Endodermal cell (in vitro differentiated cells): ENCODE results near the gene RSPO3. TPM values are rescaled to one million over a fixed set of nuclear protein-coding genes. Genes with fewer than 3 reads are reported as not detected.

Source experiments
- DNase-seq: peaks from one replicate; pipeline ENCODE4 v3.0.0-alpha.2; 2017
- H3K27ac ChIP-seq: 2 replicates; pipeline ENCODE4 v1.5.1; 2013; ENCODE audit warnings: mild to moderate bottlenecking, low read depth, low read length, moderate library complexity
- H3K27me3 ChIP-seq: 2 replicates; pipeline ENCODE4 v1.6.1; 2013; ENCODE audit warnings: mild to moderate bottlenecking, low read length, moderate library complexity; ENCODE audit not compliant: insufficient read depth, control insufficient read depth, poor library complexity, severe bottlenecking
- H3K36me3 ChIP-seq: 2 replicates; pipeline ENCODE4 v1.7.0; 2013; ENCODE audit warnings: mild to moderate bottlenecking, low read length, moderate library complexity; ENCODE audit not compliant: control insufficient read depth, insufficient read depth
- H3K4me1 ChIP-seq: one replicate; pipeline ENCODE4 v1.7.0; 2013; ENCODE audit warnings: low read length; ENCODE audit not compliant: control insufficient read depth, insufficient read depth
- H3K4me3 ChIP-seq: 2 replicates; pipeline ENCODE4 v1.5.1; 2013; ENCODE audit warnings: mild to moderate bottlenecking, low read length, moderate library complexity
- H3K9ac ChIP-seq: 2 replicates; pipeline ENCODE4 v1.6.1; 2013; ENCODE audit warnings: mild to moderate bottlenecking, low read length, moderate library complexity; ENCODE audit not compliant: poor library complexity, severe bottlenecking; ENCODE audit errors: extremely low read depth
- H3K9me3 ChIP-seq: 2 replicates; pipeline ENCODE4 v1.6.1; 2013; ENCODE audit warnings: mild to moderate bottlenecking, low read length, moderate library complexity; ENCODE audit not compliant: control insufficient read depth
- H3K27ac Mint-ChIP-seq: 2 replicates; pipeline ENCODE4 v1.8.0; 2020; ENCODE audit warnings: mixed read lengths
- H3K27me3 Mint-ChIP-seq: 2 replicates; pipeline ENCODE4 v1.8.0; 2021; ENCODE audit warnings: mild to moderate bottlenecking, mixed read lengths; ENCODE audit not compliant: insufficient read depth
- H3K36me3 Mint-ChIP-seq: 2 replicates; pipeline ENCODE4 v1.8.0; 2020; ENCODE audit warnings: low read depth, mixed read lengths
- H3K4me1 Mint-ChIP-seq: 2 replicates; pipeline ENCODE4 v1.8.0; 2020; ENCODE audit warnings: mixed read lengths
- H3K4me3 Mint-ChIP-seq: 2 replicates; pipeline ENCODE4 v1.8.0; 2020; ENCODE audit warnings: mild to moderate bottlenecking, moderate library complexity, mixed read lengths
- H3K9me3 Mint-ChIP-seq: 2 replicates; pipeline ENCODE4 v1.8.0; 2020; ENCODE audit warnings: mild to moderate bottlenecking, mixed read lengths
- CTCF ChIP-seq: fragments of 200-600 bp; sonication (generic); conservative IDR thresholded peaks from 2 replicates; pipeline ENCODE4 v1.5.0; 2021; ENCODE audit warnings: antibody characterized with exemption, mild to moderate bottlenecking
- WGBS, 2 experiments: methylation state at CpG; one replicate each; pipeline versions ENCODE4 v1.1.5 to v1.1.7; 2013; ENCODE audit warnings: missing lambda C conversion rate in 2 of 2, mixed read lengths in 1 of 2; ENCODE audit not compliant: insufficient coverage in 1 of 2, insufficient read length in 1 of 2; 5-methylcytosine and 5-hydroxymethylcytosine counted together
- total RNA-seq, 2 donors: library from RNA; stranded (reverse); fragmentation: NEBNext Ultra II Directional in 1 of 2; extraction: Animal tissue kit (Norgen Biotek cat#: 25700) in 1 of 2; gene quantifications; 2 replicates in 1 of 2; 3 replicates in 1 of 2; pipeline ENCODE4 v1.2.1, GENCODE V29; 2021

RSPO3 gene
- total RNA-seq, 2 donors from 2014 or later: 0.20 to 0.31 TPM

- TF ChIP-seq CTCF: no peak
- H3K4me3 ChIP-seq: no peak overlapping the region
- H3K27me3 Mint-ChIP-seq: no peaks in the 10 kb centered on the region
- no peak overlapping the region for H3K27ac Mint-ChIP-seq
- DNase-seq: no peak
- H3K9ac ChIP-seq: no peak overlapping the region
- no peaks in the 10 kb centered on the region for H3K36me3 Mint-ChIP-seq
- no peaks in the 10 kb centered on the region for H3K27me3 ChIP-seq
- no peaks in the 10 kb centered on the region for H3K9me3 ChIP-seq
- WGBS, 2 experiments: 86% methylated on average over 2 of the region's 2 CpGs; no CpG with 5 or more reads in 1 of the 2 experiments
- H3K4me3 Mint-ChIP-seq: no peak overlapping the region
- H3K4me1 ChIP-seq: no peaks in the 10 kb centered on the region
- H3K36me3 ChIP-seq: no peaks in the 10 kb centered on the region
- H3K9me3 Mint-ChIP-seq: no peaks in the 10 kb centered on the region
- H3K27ac ChIP-seq: no peak overlapping the region
- H3K4me1 Mint-ChIP-seq: no peaks in the 10 kb centered on the region
Observed at GRCh38 chr6:127201321-127201720, 82.8 kb downstream of the RSPO3 start.

- Mint-ChIP-seq H3K9me3 (no peaks in the 10 kb centered on the region), H3K4me1 (no peaks in the 10 kb centered on the region)
- H3K27me3 ChIP-seq: no peaks in the 10 kb centered on the region
Observed at GRCh38 chr6:127202676-127203075, 84.2 kb downstream of the RSPO3 start.

GRCh38 chr6:127204281-127204680, 85.8 kb downstream of the RSPO3 start:
- Histone ChIP-seq H3K4me1 (no peaks in the 10 kb centered on the region), H3K36me3 (no peaks in the 10 kb centered on the region), H3K9ac (no peak overlapping the region), H3K9me3 (no peaks in the 10 kb centered on the region), H3K27me3 (no peaks in the 10 kb centered on the region), H3K4me3 (no peak overlapping the region), H3K27ac (no peak overlapping the region)
- Mint-ChIP-seq H3K27me3 (no peaks in the 10 kb centered on the region), H3K27ac (no peak overlapping the region), H3K4me1 (no peaks in the 10 kb centered on the region), H3K4me3 (no peak overlapping the region), H3K36me3 (no peaks in the 10 kb centered on the region), H3K9me3 (no peaks in the 10 kb centered on the region)
- no peak for DNase-seq
- whole genome bisulfite sequencing, 2 experiments: 71 to 98% methylated on average over 1 of the region's 1 CpG
- TF ChIP-seq CTCF: no peak

More at GRCh38 chr6:127202676-127203075, 84.2 kb downstream of the RSPO3 start:
- H3K27ac ChIP-seq: no peak overlapping the region
- no peaks in the 10 kb centered on the region for H3K36me3 ChIP-seq
- no peak overlapping the region for H3K27ac Mint-ChIP-seq
- H3K4me1 ChIP-seq: no peaks in the 10 kb centered on the region
- no peak overlapping the region for H3K9ac ChIP-seq
- H3K27me3 Mint-ChIP-seq: no peaks in the 10 kb centered on the region
- DNase-seq: no peak
- no peaks in the 10 kb centered on the region for H3K36me3 Mint-ChIP-seq
- TF ChIP-seq CTCF: no peak
- no peak overlapping the region for H3K4me3 ChIP-seq
- no peaks in the 10 kb centered on the region for H3K9me3 ChIP-seq
- no peak overlapping the region for H3K4me3 Mint-ChIP-seq
